ENCODE data around the gene AGBL4.
"Not testable (repeated sequence)": the region's sequence is repeated elsewhere in the genome, so short reads cannot be mapped to it uniquely, and the experiment has no call there.

Gene AGBL4

DNA sequence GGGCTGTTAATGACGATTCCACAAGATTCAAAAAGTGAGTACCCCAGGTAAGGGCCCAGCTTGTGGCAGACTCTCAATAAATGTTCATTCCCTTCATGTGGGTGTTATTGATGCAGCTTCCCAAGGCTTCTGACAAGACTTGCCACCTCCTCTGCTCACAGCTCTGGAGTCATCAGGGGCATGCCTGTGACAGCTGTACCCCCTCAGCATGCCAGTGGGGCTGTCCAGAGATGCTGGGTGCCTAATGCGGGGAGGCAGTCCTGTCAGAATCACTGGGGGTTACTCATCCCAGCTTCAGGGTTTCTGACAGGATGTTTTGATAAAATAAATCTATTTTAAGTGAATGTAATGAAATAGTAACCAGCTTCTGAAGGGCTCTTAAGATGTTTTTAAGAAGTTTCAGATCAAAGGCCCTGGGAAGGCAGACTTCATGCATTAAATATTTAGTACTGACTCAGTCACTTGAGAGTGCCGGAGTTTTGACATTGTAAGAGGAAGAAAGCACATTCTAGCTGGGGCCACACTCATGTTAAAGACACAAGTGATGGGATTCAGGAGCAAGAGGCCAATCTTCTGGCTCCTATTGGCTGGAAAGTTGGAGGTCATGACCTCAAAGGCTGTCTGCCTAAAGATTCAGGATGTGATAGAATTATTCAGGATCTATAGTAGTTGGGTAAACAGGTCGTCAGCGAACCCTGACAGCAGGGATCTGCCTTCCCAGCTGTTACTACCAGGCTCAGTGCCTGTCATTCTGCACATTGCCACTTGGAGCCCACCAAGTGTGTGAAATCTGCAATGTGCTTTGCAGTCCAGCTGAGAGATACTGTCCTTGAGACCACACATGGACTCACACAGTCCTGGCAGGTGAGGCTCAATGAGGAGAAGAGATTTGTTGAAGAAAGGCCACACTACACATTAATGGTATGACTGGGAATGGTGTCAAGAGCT lies 1007.5 kb downstream of the AGBL4 start:
- no peak for DNase-seq

- no peak for DNase-seq
Measured at GRCh38 chr1:49013079-49013478, 1010.7 kb downstream of the AGBL4 start.

DNA sequence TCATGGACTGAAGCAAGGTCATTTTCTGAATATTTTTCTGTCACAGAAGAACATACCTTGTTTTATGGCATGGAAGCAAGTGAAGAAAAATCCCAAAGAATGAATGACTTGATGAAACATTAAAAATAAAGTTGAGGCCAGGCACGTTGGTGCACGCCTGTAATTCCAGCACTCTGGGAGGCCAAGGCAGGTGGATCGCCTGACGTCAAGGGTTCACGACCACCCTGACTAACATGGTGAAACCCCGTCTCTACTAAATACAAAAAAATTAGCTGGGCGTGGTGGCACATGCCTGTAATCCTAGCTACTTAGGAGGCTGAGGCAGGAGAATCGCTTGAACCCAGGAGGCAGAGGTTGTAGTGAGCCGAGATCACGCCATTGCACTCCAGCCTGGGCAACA lies 1020.8 kb downstream of the AGBL4 start:
- DNase-seq, result not testable (repeated sequence)

GRCh38 chr1:48999321-48999720 lies 1024.4 kb downstream of the AGBL4 start:
- no peak for DNase-seq

GRCh38 chr1:48996311-48996710 lies 1027.4 kb downstream of the AGBL4 start:
- DNase-seq, result no peak

- DNase-seq, result no peak
Measured at GRCh38 chr1:48988633-48989197, 1035.0 kb downstream of the AGBL4 start.

DNA sequence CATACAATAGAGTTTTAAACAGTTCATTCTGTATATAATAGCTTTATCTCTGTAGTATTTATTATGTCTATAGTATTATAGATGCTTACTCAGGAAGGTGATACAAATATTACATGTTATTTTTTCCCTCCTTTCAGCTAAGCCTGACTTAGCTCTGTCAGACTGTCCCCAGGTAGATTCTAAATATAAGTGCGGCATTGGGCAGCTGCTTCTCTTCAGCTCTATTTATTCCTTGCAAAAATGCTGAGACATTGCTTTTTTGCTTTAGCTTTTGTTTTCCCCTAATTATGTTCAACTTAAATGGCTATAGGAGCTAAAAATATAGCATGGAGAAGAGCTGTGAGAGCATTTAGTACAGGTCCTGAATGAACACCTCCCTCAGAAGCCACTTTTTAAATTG lies 1043.8 kb downstream of the AGBL4 start:
- DNase-seq, result no peak

DNA sequence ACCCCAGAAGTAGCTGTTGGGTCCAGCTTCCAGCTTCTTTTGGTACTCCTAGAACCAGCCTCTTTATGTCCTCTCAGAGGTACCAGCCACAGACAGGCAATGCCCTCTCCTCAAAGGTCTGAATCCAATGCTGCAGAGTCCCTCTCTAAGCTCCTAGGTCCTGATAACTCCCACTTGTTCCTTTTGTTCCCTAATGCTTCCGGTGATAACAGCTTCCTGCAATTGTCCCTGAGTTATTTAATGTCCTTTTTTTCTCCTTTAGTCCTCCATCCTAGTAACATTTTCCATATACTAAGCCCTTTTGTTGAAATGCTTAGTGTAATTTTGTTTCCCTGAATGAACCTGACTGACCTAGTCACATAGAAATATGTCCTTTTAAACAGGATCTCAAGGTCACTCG lies 1045.3 kb downstream of the AGBL4 start:
- DNase-seq, result no peak

GRCh38 chr1:48977273-48977672 lies 1046.5 kb downstream of the AGBL4 start:
- DNase-seq, result no peak

- DNase-seq, result no peak
Measured at GRCh38 chr1:48969971-48970370, 1053.8 kb downstream of the AGBL4 start.

GRCh38 chr1:48967318-48967717 lies 1056.4 kb downstream of the AGBL4 start:
- DNase-seq, result no peak

- DNase-seq, result no peak
Measured at GRCh38 chr1:48966583-48966982, 1057.2 kb downstream of the AGBL4 start.

GRCh38 chr1:48960320-48960719 lies 1063.4 kb downstream of the AGBL4 start:
- no peak for DNase-seq

DNA sequence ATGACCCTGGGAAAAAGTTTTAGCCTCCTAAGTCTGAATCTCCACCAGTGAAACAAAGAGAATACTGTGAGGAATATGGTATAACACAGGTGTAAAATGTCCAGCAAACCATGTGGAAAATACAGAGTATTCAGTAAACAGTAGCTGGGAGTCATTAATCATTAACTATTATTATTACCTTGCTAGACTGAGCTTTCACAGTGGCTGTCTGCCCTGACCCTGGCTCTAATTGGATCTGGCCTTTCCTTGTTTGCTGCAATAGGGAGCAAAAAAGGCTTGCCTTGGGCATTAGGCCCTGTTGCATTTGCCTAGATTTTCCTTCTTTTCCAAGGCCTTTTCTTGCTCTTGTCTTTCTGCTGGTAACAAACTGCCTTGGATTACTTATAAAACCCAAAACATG lies 1068.0 kb downstream of the AGBL4 start:
- DNase-seq, result no peak

DNA sequence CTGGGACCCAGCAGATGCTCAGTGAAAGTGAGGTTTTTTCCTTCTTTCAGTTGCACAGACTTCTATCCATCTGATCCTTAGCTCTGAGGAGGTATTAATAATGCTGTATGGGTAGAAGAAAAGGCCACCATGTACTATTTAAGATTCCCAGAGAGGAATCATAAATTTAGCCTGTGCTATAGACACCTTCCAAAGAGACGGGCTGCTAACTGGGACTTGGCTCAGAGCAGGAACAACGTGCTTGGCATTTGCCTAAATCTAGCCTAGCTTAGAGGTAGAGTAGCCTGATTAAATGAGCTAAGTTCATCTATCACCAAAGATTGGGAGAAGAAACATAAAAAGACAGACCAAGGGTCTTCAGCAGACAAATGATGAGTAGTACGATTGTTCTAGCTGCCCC lies 1070.1 kb downstream of the AGBL4 start:
- DNase-seq, result no peak

GRCh38 chr1:48948562-48948961 lies 1075.2 kb downstream of the AGBL4 start:
- DNase-seq, result no peak

DNA sequence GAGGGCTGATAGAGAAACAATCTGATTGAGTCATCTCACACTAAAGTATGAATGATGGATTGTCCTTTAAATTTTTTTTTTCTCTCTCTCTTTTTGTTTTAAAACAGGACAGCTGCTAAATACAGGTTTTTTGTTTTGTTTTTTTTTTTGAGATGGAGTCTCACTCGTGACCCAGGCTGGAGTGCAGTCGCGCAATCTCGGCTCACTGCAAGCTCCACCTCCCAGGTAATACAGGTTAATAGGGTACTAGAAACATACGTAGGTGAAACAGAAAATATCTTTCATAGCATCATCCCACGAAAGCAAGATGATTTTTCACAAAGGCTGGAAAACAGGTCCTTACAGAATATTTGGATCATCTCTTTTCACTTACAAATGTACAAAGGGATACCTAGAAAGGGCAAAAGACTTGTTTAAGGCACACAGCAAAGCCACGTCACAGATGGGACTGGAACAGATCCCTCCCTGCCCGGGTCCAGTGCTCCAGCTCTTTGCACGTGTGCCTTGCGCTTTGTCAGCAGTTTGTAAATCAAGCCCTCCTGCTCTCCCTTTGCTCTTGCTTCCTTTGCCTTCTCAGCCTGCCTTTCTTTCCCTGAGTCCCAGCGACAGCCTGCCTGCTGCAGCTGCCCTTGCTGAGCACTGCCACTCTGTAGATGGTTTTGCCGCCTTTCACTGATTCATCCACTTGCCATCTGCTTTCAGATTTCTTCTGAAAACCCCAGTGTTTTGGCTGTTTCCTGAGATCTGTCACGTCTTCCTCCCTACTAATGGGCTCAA lies 1075.8 kb downstream of the AGBL4 start:
- no peak for DNase-seq

DNA sequence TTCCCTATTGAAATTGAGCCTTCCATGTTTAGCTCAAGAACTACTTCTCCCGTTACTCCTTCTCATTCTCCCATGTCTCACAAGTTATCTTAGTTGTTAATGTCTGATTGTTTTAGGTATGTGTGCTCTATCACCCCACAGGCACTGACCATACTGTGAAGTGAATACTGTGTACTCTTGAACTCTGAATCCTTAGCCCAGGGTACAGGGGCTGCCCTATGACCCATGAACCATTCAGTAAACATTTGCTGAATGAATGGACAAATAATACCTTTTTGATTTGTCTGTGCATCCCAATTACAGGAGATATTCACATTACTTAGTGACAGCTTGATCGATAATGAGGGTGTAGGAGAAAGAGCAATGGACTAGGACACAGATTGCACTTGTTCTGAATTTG lies 1077.7 kb downstream of the AGBL4 start:
- no peak for DNase-seq

DNA sequence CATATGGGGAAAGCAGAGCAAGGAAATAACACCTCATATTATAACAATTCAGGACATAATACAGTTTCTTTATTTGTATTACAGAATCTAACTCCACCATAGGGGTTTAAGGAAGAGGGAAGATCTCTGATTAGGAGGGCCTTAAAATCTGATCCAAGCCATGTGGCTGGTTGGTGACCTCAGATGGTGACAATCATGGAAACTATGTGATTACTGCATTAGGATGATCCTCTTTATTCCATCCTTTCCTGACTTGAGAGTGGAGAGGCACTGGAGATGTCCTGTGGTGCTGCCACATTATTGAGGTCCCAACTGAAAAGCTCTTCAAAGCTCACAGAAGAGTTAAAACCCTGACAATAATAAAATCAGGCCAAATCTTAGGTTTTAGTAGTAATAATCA lies 1078.9 kb downstream of the AGBL4 start:
- DNase-seq, result no peak

- DNase-seq, result no peak
Measured at GRCh38 chr1:48943826-48944225, 1079.9 kb downstream of the AGBL4 start.

DNA sequence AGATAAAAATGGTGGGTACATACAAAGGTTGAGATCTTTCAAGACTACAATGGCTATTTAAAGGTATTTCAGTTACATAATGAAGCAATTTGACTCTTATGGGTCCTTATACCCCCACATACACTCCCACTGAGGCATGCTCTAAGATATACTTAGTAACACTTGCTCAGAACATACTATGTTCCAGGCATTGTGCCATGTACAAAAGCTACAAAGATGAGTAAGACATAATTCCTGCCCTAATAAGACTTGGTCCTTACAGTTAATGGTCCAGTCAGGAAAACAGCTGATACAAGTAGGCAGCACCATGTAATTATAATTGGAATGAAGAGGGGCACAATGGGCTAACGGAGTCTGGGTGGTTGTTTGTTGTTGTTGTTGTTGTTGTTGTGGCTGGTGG lies 1080.4 kb downstream of the AGBL4 start:
- DNase-seq, result no peak

GRCh38 chr1:48940962-48941732 lies 1082.6 kb downstream of the AGBL4 start:
- no peak for DNase-seq

DNA sequence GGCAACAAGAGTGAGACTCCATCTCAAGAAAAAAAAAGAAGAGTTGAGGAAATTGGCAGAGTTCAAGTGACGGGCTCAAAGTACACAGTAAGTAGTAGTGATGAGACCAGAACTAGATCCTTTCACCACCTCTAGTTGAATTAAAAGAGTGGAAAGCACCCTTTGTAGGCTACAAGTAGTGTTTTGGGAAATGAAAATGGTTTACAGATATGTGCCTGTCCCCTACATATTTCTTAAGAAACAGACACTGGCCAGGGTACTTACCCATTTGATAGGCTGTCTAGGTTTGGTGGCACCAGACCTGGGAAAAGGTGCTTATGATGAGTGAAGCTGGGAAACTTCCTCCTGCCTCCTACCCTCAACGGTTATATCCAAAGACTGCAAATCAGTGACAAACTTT lies 1083.4 kb downstream of the AGBL4 start:
- DNase-seq, result no peak

Measured in NCI-H1092 treated with DMSO at 0.1 percent for 48 hours (cell line).